H1 (cell line): ENCODE measurements around the gene MTFR1L. TPM values are rescaled to one million over a fixed set of nuclear protein-coding genes. Genes with fewer than 3 reads are reported as not detected.

Source experiments
- GABPA ChIP-seq: IDR thresholded peaks from 2 replicates; pipeline ENCODE4 v1.6.1; 2011; ENCODE audit warnings: mild to moderate bottlenecking, low read length, moderate library complexity, borderline replicate concordance; ENCODE audit not compliant: insufficient read depth
- JUN ChIP-seq: IDR thresholded peaks from 2 replicates; pipeline ENCODE4 v1.6.1; 2011; ENCODE audit warnings: low read depth, mild to moderate bottlenecking, improper control_type of control experiment, low read length
- PHF8 ChIP-seq: fragments of 200-600 bp; sonication (generic); conservative IDR thresholded peaks from 2 replicates; pipeline ENCODE4 v1.7.1; 2012; ENCODE audit warnings: low read depth, mild to moderate bottlenecking, inconsistent platforms, low read length, moderate library complexity
- RAD21 ChIP-seq, 2 experiments: IDR thresholded peaks in 1 of 2; conservative IDR thresholded peaks in 1 of 2; 2 replicates each; pipeline ENCODE4 v1.6.1; 2011; ENCODE audit warnings: low read depth in 2 of 2, low read length in 2 of 2, improper control_type of control experiment in 1 of 2, inconsistent platforms in 1 of 2, mild to moderate bottlenecking in 1 of 2, moderate library complexity in 1 of 2
- RBBP5 ChIP-seq: IDR thresholded peaks from 2 replicates; pipeline ENCODE4 v1.7.1; 2012; ENCODE audit warnings: low read depth, mild to moderate bottlenecking, inconsistent platforms, low read length, moderate library complexity, borderline replicate concordance
- SIX5 ChIP-seq: IDR thresholded peaks from 2 replicates; pipeline ENCODE4 v1.6.1; 2011; ENCODE audit warnings: mild to moderate bottlenecking, low read depth, low read length
- SP2 ChIP-seq: IDR thresholded peaks from 2 replicates; pipeline ENCODE4 v1.6.1; 2012; ENCODE audit warnings: mild to moderate bottlenecking, low read length, inconsistent platforms
- polyA plus RNA-seq, 7 experiments: library from polyadenylated mRNA; depleted of rRNA in 3 of 7; stranded (reverse) in 5 of 7; unstranded in 2 of 7; fragments of >200 nt in 5 of 7; fragments of 200-250 nt in 2 of 7; gene quantifications; 1 replicate in 5 of 7; 2 replicates in 1 of 7; 4 replicates in 1 of 7; pipeline versions ENCODE4 v1.2.1 to v1.2.3, GENCODE V29; 2011 to 2013; ENCODE audit warnings: missing spikeins in 2 of 7, mixed read lengths in 2 of 7
- total RNA-seq: library from RNA; stranded (reverse); fragmentation: NEBNext Ultra II Directional; extraction: Animal tissue kit (Norgen Biotek cat#: 25700); gene quantifications from 2 replicates; pipeline ENCODE4 v1.2.1, GENCODE V29; 2021

The MTFR1L gene
- total and polyA plus RNA-seq, 2 of the 8 experiments (the other 6 are each of a cell fraction or from before 2014, with no cell fraction given), result 20.8 to 23.1 TPM

- no peak for TF ChIP-seq PHF8
- no peak for TF ChIP-seq GABPA
- TF ChIP-seq SP2, result no peak
- TF ChIP-seq RBBP5, result no peak
- no peak for TF ChIP-seq SIX5
- TF ChIP-seq RAD21 (IDR thresholded peaks at IDR 0.05 in 1 of 2, conservative IDR thresholded peaks at IDR 0.05 in 1 of 2; ENCODE audit: low read depth in 2 of 2, low read length in 2 of 2), result no peak
- no peak for TF ChIP-seq JUN
Measured at GRCh38 chr1:25877155-25877554, 57.4 kb downstream of the MTFR1L start (continued).
